ENCODE data around the gene NEK7.

Gene NEK7

GRCh38 chr1:198259333-198260074 is 102.7 kb downstream of the NEK7 start:
- Histone ChIP-seq H3K36me3 (no peaks in the 10 kb centered on the region), H3K4me2 (no peak overlapping the region), H4K20me1 (peaks cover 39% of the 10 kb centered on the region; the same call in 1 of the 2 replicates), H3K4me3 (no peak overlapping the region), H3K27me3 (no peaks in the 10 kb centered on the region), H3K9ac (no peak overlapping the region), H3K4me1 (no peaks in the 10 kb centered on the region), H3K9me3 (no peaks in the 10 kb centered on the region), H3K27ac (no peak overlapping the region)
- TF ChIP-seq Cebpa-rat (IDR thresholded peaks at IDR 0.05) = no peak

GRCh38 chr1:198261886-198262285 is 105.1 kb downstream of the NEK7 start:
- Histone ChIP-seq H3K4me2 (no peak overlapping the region), H3K27me3 (no peaks in the 10 kb centered on the region), H3K9me3 (no peaks in the 10 kb centered on the region), H3K36me3 (peaks cover 6% of the 10 kb centered on the region), H3K4me1 (no peaks in the 10 kb centered on the region), H4K20me1 (peaks cover 19% of the 10 kb centered on the region; the same call in 1 of the 2 replicates), H3K4me3 (no peak overlapping the region), H3K9ac (no peak overlapping the region), H3K27ac (no peak overlapping the region)
- no peak for TF ChIP-seq Cebpa-rat (IDR thresholded peaks at IDR 0.05)

GRCh38 chr1:198263186-198263585 is 106.4 kb downstream of the NEK7 start:
- Histone ChIP-seq H3K27ac (no peak overlapping the region), H3K4me1 (no peaks in the 10 kb centered on the region), H4K20me1 (peaks cover 19% of the 10 kb centered on the region; the same call in 1 of the 2 replicates), H3K9ac (no peak overlapping the region), H3K9me3 (no peaks in the 10 kb centered on the region), H3K36me3 (peaks cover 11% of the 10 kb centered on the region), H3K4me2 (no peak overlapping the region), H3K27me3 (no peaks in the 10 kb centered on the region), H3K4me3 (no peak overlapping the region)
- no peak for TF ChIP-seq Cebpa-rat (IDR thresholded peaks at IDR 0.05)

DNA sequence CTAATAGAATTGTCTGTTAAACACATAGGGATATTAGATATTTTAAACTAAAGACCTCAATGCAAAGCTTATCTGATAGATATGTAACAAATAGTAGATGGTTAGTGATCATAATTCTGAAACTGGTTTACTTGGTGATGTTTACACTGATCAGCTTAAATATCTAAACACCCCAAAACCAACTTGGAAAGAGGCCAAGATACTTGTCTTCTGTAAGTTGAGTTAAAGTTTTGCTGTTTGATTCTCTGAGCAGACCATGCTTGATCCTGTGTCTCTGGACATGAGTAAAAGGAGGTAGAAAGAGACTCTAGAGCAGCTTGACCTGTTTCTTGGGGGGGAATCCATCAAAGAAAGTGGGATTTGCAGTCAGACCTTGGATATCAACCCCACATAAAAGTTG is 107.5 kb downstream of the NEK7 start:
- Histone ChIP-seq H3K4me3 (no peak overlapping the region), H3K27ac (no peak overlapping the region), H3K9ac (no peak overlapping the region), H3K27me3 (no peaks in the 10 kb centered on the region), H3K9me3 (no peaks in the 10 kb centered on the region), H3K36me3 (peaks cover 16% of the 10 kb centered on the region), H3K4me1 (no peaks in the 10 kb centered on the region), H4K20me1 (peaks cover 26% of the 10 kb centered on the region; the same call in 1 of the 2 replicates), H3K4me2 (no peak overlapping the region)
- TF ChIP-seq Cebpa-rat (IDR thresholded peaks at IDR 0.05) = no peak

- H4K20me1 ChIP-seq = peaks cover 26% of the 10 kb centered on the region; the same call in 1 of the 2 replicates
- TF ChIP-seq Cebpa-rat (IDR thresholded peaks at IDR 0.05) = no peak
- no peaks in the 10 kb centered on the region for H3K9me3 ChIP-seq
- no peak overlapping the region for H3K4me3 ChIP-seq
- peaks cover 16% of the 10 kb centered on the region for H3K36me3 ChIP-seq
- H3K4me2 ChIP-seq = no peak overlapping the region
- no peak overlapping the region for H3K9ac ChIP-seq
- H3K27ac ChIP-seq = no peak overlapping the region
- no peaks in the 10 kb centered on the region for H3K4me1 ChIP-seq
- no peaks in the 10 kb centered on the region for H3K27me3 ChIP-seq
Measured at GRCh38 chr1:198265073-198265661, 108.4 kb downstream of the NEK7 start.

- Histone ChIP-seq H3K9ac (no peak overlapping the region), H4K20me1 (0 out of 2 replicates have a peak, but pooled peaks cover 11% of the 10 kb centered on the region), H3K36me3 (peaks cover 16% of the 10 kb centered on the region), H3K4me2 (no peak overlapping the region), H3K9me3 (no peaks in the 10 kb centered on the region), H3K4me3 (no peak overlapping the region), H3K4me1 (no peaks in the 10 kb centered on the region), H3K27ac (no peak overlapping the region), H3K27me3 (no peaks in the 10 kb centered on the region)
- no peak for TF ChIP-seq Cebpa-rat (IDR thresholded peaks at IDR 0.05)
Measured at GRCh38 chr1:198267056-198267455, 110.3 kb downstream of the NEK7 start.

GRCh38 chr1:198267921-198268320 is 111.1 kb downstream of the NEK7 start:
- no peaks in the 10 kb centered on the region for H3K27me3 ChIP-seq
- H3K4me1 ChIP-seq = no peaks in the 10 kb centered on the region
- peaks cover 7% of the 10 kb centered on the region; the same call in 1 of the 2 replicates for H4K20me1 ChIP-seq
- H3K9ac ChIP-seq = no peak overlapping the region
- no peak overlapping the region for H3K27ac ChIP-seq
- H3K36me3 ChIP-seq = peaks cover 16% of the 10 kb centered on the region
- H3K4me2 ChIP-seq = no peak overlapping the region
- H3K9me3 ChIP-seq = no peaks in the 10 kb centered on the region
- TF ChIP-seq Cebpa-rat (IDR thresholded peaks at IDR 0.05) = no peak
- H3K4me3 ChIP-seq = no peak overlapping the region

DNA sequence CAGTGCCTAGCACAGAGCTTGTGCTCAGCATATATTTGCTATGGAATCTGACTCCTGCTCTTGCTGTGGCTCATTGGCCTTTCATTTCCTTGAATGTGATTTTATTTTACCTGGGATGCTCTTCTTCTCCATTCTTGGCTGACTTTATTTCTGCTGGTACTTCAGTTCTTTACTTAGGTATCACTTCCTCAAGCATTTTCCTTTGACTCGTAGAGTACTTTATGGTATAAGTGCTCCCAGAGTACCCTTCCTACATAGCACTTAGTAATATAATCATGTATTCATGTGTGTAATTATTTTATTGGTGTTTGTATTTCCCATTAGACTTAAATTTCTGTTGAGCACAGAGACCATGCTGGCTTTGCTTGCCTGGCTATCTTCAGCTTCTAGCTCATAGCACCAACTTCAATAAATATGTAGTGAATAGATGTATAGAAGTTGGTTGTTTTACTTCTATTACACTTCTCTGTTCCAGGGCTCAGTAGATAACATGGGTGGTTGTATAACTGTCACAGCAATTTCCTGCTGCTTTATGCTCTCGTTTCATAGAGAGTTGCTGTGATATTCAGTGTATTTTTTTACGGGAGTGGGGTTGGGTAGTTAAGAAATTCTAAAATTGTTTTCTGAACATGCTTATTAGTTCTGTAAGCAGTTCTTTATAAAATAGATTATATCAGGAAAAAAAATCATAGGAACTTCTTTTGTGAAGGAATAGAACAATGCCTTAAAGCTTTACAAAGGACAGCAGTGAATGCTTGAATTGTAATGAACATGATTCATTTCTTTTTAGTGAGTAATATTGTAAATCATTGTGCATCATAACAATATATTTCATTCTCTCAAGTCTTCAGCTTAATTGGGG is 112.2 kb downstream of the NEK7 start:
- no peak for TF ChIP-seq Cebpa-rat (IDR thresholded peaks at IDR 0.05)
- Histone ChIP-seq H3K4me2 (no peak overlapping the region), H3K4me3 (no peak overlapping the region), H3K9ac (no peak overlapping the region), H3K27ac (no peak overlapping the region), H3K9me3 (no peaks in the 10 kb centered on the region), H3K27me3 (no peaks in the 10 kb centered on the region), H3K36me3 (peaks cover 16% of the 10 kb centered on the region), H4K20me1 (peaks cover 7% of the 10 kb centered on the region; the same call in 1 of the 2 replicates), H3K4me1 (no peaks in the 10 kb centered on the region)

- Histone ChIP-seq H3K4me3 (no peak overlapping the region), H3K36me3 (peaks cover 16% of the 10 kb centered on the region), H3K4me2 (no peak overlapping the region), H3K27me3 (no peaks in the 10 kb centered on the region), H4K20me1 (peaks cover 7% of the 10 kb centered on the region; the same call in 1 of the 2 replicates), H3K9me3 (no peaks in the 10 kb centered on the region), H3K9ac (no peak overlapping the region), H3K4me1 (no peaks in the 10 kb centered on the region), H3K27ac (no peak overlapping the region)
- no peak for TF ChIP-seq Cebpa-rat (IDR thresholded peaks at IDR 0.05)
Measured at GRCh38 chr1:198269646-198269940, 112.8 kb downstream of the NEK7 start.
